Measurements from ENCODE around the gene HLA-DQA1.

HLA-DQA1 gene

GRCh38 chr6:32597024-32597423 lies 40.2 kb upstream of the HLA-DQA1 start:
- TF ChIP-seq CSDC2 (CRISPR knock-in tag; IDR thresholded peaks at IDR 0.05) (no peak), ZNF70 (CRISPR knock-in tag; IDR thresholded peaks at IDR 0.05) (no peak), ZC3H10 (CRISPR knock-in tag; IDR thresholded peaks at IDR 0.05) (no peak), TOX (CRISPR knock-in tag; IDR thresholded peaks at IDR 0.05; ENCODE audit: borderline replicate concordance) (no peak), RARB (CRISPR knock-in tag; IDR thresholded peaks at IDR 0.05) (no peak), OSR1 (CRISPR knock-in tag; IDR thresholded peaks at IDR 0.05) (no peak), ZNF565 (CRISPR knock-in tag; conservative IDR thresholded peaks at IDR 0.05; ENCODE audit: low read depth) (no peak), PPARA (CRISPR knock-in tag; IDR thresholded peaks at IDR 0.05; ENCODE audit: borderline replicate concordance) (no peak), GLIS3 (CRISPR knock-in tag; IDR thresholded peaks at IDR 0.05) (no peak), ESRRG (CRISPR knock-in tag; IDR thresholded peaks at IDR 0.05) (no peak), ISL1 (CRISPR knock-in tag; IDR thresholded peaks at IDR 0.05) (no peak), CSRNP3 (CRISPR knock-in tag; IDR thresholded peaks at IDR 0.05) (no peak), TCF4 (CRISPR knock-in tag; IDR thresholded peaks at IDR 0.05; ENCODE audit: borderline replicate concordance) (no peak)
- no peak for ATAC-seq

- TF ChIP-seq CSRNP3 (CRISPR knock-in tag; IDR thresholded peaks at IDR 0.05): no peak
- no peak for TF ChIP-seq ZFP3 (CRISPR knock-in tag; IDR thresholded peaks at IDR 0.05)
- TF ChIP-seq PPARA (CRISPR knock-in tag; IDR thresholded peaks at IDR 0.05; ENCODE audit: borderline replicate concordance): no peak
- no peak for TF ChIP-seq ZC3H10 (CRISPR knock-in tag; IDR thresholded peaks at IDR 0.05)
- no peak for TF ChIP-seq ESRRG (CRISPR knock-in tag; IDR thresholded peaks at IDR 0.05)
- no peak for TF ChIP-seq PATZ1 (CRISPR knock-in tag; IDR thresholded peaks at IDR 0.05; ENCODE audit: borderline replicate concordance)
- TF ChIP-seq ISL1 (CRISPR knock-in tag; IDR thresholded peaks at IDR 0.05): no peak
- TF ChIP-seq ZNF565 (CRISPR knock-in tag; conservative IDR thresholded peaks at IDR 0.05; ENCODE audit: low read depth): no peak
- no peak for TF ChIP-seq TSHZ2 (CRISPR knock-in tag; IDR thresholded peaks at IDR 0.05)
- TF ChIP-seq BACH2 (CRISPR knock-in tag; IDR thresholded peaks at IDR 0.05; ENCODE audit: borderline replicate concordance): no peak
- TF ChIP-seq GLIS3 (CRISPR knock-in tag; IDR thresholded peaks at IDR 0.05): no peak
- no peak for TF ChIP-seq OSR1 (CRISPR knock-in tag; IDR thresholded peaks at IDR 0.05)
- TF ChIP-seq, protein P1, sequence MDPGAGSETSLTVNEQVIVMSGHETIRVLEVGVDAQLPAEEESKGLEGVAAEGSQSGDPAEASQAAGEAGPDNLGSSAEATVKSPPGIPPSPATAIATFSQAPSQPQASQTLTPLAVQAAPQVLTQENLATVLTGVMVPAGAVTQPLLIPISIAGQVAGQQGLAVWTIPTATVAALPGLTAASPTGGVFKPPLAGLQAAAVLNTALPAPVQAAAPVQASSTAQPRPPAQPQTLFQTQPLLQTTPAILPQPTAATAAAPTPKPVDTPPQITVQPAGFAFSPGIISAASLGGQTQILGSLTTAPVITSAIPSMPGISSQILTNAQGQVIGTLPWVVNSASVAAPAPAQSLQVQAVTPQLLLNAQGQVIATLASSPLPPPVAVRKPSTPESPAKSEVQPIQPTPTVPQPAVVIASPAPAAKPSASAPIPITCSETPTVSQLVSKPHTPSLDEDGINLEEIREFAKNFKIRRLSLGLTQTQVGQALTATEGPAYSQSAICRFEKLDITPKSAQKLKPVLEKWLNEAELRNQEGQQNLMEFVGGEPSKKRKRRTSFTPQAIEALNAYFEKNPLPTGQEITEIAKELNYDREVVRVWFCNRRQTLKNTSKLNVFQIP (CRISPR knock-in tag; IDR thresholded peaks at IDR 0.05; ENCODE audit: borderline replicate concordance, low read depth): no peak
- TF ChIP-seq CREB5 (CRISPR knock-in tag; IDR thresholded peaks at IDR 0.05; ENCODE audit: low read depth): no peak
- TF ChIP-seq SNAI2 (CRISPR knock-in tag; IDR thresholded peaks at IDR 0.05): no peak
- no peak for TF ChIP-seq ZNF8 (CRISPR knock-in tag; IDR thresholded peaks at IDR 0.05)
- TF ChIP-seq TCF4 (CRISPR knock-in tag; IDR thresholded peaks at IDR 0.05; ENCODE audit: borderline replicate concordance): no peak
- TF ChIP-seq RARB (CRISPR knock-in tag; IDR thresholded peaks at IDR 0.05): no peak
- no peak for TF ChIP-seq ZNF70 (CRISPR knock-in tag; IDR thresholded peaks at IDR 0.05)
- no peak for TF ChIP-seq ZFP30 (CRISPR knock-in tag; IDR thresholded peaks at IDR 0.05)
- no peak for ATAC-seq
Measured at GRCh38 chr6:32602383-32602782, 34.8 kb upstream of the HLA-DQA1 start.

All from SK-N-SH treated with all-trans-retinoic acid at 6 μM for 48 hours (cell line).